Dendritic cell treated with granulocyte-macrophage colony-stimulating factor and Interleukin-4, amounts not matched to agents 40 ng/mL and 50 ng/mL, for 4 days (primary cell): ENCODE results near the gene PCNX4.

Experiments
- H3K27ac Mint-ChIP-seq: one replicate; pipeline ENCODE4 v1.8.0; 2022; ENCODE audit warnings: mild to moderate bottlenecking, mixed read lengths
- H3K27me3 Mint-ChIP-seq: one replicate; pipeline ENCODE4 v1.8.0; 2022; ENCODE audit warnings: mild to moderate bottlenecking, mixed read lengths
- H3K36me3 Mint-ChIP-seq: one replicate; pipeline ENCODE4 v1.8.0; 2022; ENCODE audit warnings: low read depth, mixed read lengths
- H3K4me1 Mint-ChIP-seq: one replicate; pipeline ENCODE4 v1.8.0; 2022; ENCODE audit warnings: low read depth, mixed read lengths
- H3K4me3 Mint-ChIP-seq: one replicate; pipeline ENCODE4 v1.8.0; 2022; ENCODE audit warnings: mild to moderate bottlenecking, moderate library complexity, mixed read lengths
- H3K9me3 Mint-ChIP-seq: one replicate; pipeline ENCODE4 v1.8.0; 2022; ENCODE audit warnings: mixed read lengths
- intact Hi-C: fragments of 100-400 bp; cut with micrococcal nuclease; formaldehyde crosslinking; loops from one replicate; pipeline ENCODE4 v1.15.0; 2022

The PCNX4 gene

GRCh38 chr14:60211153-60211552, 119.4 kb downstream of the PCNX4 start:
- intact Hi-C loops: no loop called here
- no peaks in the 10 kb centered on the region for H3K27me3 Mint-ChIP-seq

GRCh38 chr14:60212503-60213371, 121.0 kb downstream of the PCNX4 start:
- H3K4me3 Mint-ChIP-seq: no peak overlapping the region
- no peaks in the 10 kb centered on the region for H3K36me3 Mint-ChIP-seq
- H3K27me3 Mint-ChIP-seq: no peaks in the 10 kb centered on the region
- H3K4me1 Mint-ChIP-seq: no peaks in the 10 kb centered on the region
- no peak overlapping the region for H3K27ac Mint-ChIP-seq
- no peaks in the 10 kb centered on the region for H3K9me3 Mint-ChIP-seq
- intact Hi-C loops: no loop called here

More at GRCh38 chr14:60211153-60211552, 119.4 kb downstream of the PCNX4 start:
- Mint-ChIP-seq H3K4me3 (no peak overlapping the region), H3K9me3 (no peaks in the 10 kb centered on the region), H3K27ac (no peak overlapping the region), H3K4me1 (peaks cover 6% of the 10 kb centered on the region), H3K36me3 (no peaks in the 10 kb centered on the region)

GRCh38 chr14:60214003-60214402, 122.3 kb downstream of the PCNX4 start:
- H3K4me1 Mint-ChIP-seq: no peaks in the 10 kb centered on the region
- intact Hi-C loops: no loop called here
- H3K27ac Mint-ChIP-seq: no peak overlapping the region
- H3K9me3 Mint-ChIP-seq: no peaks in the 10 kb centered on the region
- H3K36me3 Mint-ChIP-seq: no peaks in the 10 kb centered on the region
- no peak overlapping the region for H3K4me3 Mint-ChIP-seq
- no peaks in the 10 kb centered on the region for H3K27me3 Mint-ChIP-seq

GRCh38 chr14:60214415-60215126, 122.8 kb downstream of the PCNX4 start:
- no peaks in the 10 kb centered on the region for H3K9me3 Mint-ChIP-seq
- H3K4me1 Mint-ChIP-seq: no peaks in the 10 kb centered on the region
- H3K27ac Mint-ChIP-seq: no peak overlapping the region
- intact Hi-C loops: no loop called here
- no peaks in the 10 kb centered on the region for H3K27me3 Mint-ChIP-seq
- H3K4me3 Mint-ChIP-seq: no peak overlapping the region
- H3K36me3 Mint-ChIP-seq: no peaks in the 10 kb centered on the region

- intact Hi-C loops: no loop called here
- Mint-ChIP-seq H3K4me1 (no peaks in the 10 kb centered on the region), H3K36me3 (no peaks in the 10 kb centered on the region), H3K4me3 (no peak overlapping the region), H3K27me3 (no peaks in the 10 kb centered on the region), H3K27ac (no peak overlapping the region), H3K9me3 (no peaks in the 10 kb centered on the region)
These were observed 123.4 kb downstream of the PCNX4 start for GRCh38 chr14:60215127-60215444.

DNA sequence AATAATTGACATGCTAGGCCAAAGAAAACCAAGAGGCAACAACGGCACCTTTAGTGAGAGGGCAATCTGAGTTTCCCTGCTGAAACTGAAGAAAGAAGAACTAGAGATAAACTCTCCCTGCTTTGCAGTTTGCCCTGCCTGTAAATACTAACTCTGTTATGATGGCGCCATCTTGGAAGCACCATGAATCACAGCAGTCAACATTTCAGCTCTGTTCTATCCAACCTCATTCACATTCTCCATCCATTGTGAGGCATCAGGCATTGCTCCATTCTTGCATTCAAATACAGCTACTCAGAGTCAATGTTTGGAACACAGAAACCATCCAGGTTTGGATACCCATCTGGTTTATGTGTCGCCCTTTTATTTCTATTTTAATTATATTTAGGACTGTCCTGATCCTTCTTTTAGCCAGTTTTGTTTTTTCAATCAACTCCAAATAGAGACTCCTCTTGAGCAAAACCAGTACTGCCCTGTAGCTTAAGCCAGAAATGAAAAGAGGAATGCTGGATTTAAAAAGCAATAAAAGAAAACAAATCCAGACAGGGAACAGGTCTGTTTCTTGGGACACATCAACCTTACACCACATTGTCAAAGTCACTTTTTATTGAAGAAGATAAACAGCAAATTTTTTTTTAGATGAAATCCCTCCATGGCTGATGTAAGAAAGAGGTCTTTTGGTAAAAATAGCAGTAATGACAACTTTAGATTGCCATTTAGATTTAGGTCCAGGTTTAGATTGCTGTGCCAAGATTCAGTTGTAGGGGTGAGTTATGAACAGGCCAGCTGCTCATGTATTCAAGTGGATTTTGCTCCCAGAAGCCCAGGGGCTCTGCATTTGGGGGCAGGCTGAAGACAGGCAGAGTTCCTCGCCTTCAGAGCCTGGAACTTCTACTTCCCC, 124.0 kb downstream of the PCNX4 start:
- intact Hi-C loops: no loop called here
- Mint-ChIP-seq H3K27me3 (no peaks in the 10 kb centered on the region), H3K4me3 (no peak overlapping the region), H3K9me3 (no peaks in the 10 kb centered on the region), H3K27ac (no peak overlapping the region), H3K36me3 (no peaks in the 10 kb centered on the region), H3K4me1 (no peaks in the 10 kb centered on the region)

GRCh38 chr14:60217713-60218112, 126.0 kb downstream of the PCNX4 start:
- intact Hi-C loops: no loop called here
- Mint-ChIP-seq H3K9me3 (no peaks in the 10 kb centered on the region), H3K4me1 (no peaks in the 10 kb centered on the region), H3K27ac (no peak overlapping the region), H3K4me3 (no peak overlapping the region), H3K36me3 (no peaks in the 10 kb centered on the region), H3K27me3 (no peaks in the 10 kb centered on the region)
